Trophoblast cell (in vitro differentiated cells and primary cell): ENCODE measurements around the gene DTNBP1.

Experiments
- DNase-seq, 2 donors: peaks; one replicate each; pipeline ENCODE4 v3.0.0-alpha.2; 2016
- H2AFZ ChIP-seq: 2 replicates; pipeline ENCODE4 v1.6.1; 2013; ENCODE audit warnings: low read length, moderate library complexity, mild to moderate bottlenecking; ENCODE audit not compliant: insufficient read depth, poor library complexity
- H2AK5ac ChIP-seq: 2 replicates; pipeline ENCODE4 v1.6.1; 2013; ENCODE audit warnings: mild to moderate bottlenecking, low read length
- H2BK120ac ChIP-seq: 2 replicates; pipeline ENCODE4 v1.6.1; 2013; ENCODE audit warnings: low read length, mild to moderate bottlenecking, moderate library complexity; ENCODE audit not compliant: insufficient read depth, poor library complexity
- H2BK12ac ChIP-seq: 2 replicates; pipeline ENCODE4 v1.6.1; 2013; ENCODE audit warnings: mild to moderate bottlenecking, low read length, moderate library complexity
- H2BK5ac ChIP-seq: 2 replicates; pipeline ENCODE4 v1.6.1; 2013; ENCODE audit warnings: low read length, low read depth, moderate library complexity, mild to moderate bottlenecking; ENCODE audit not compliant: poor library complexity
- H3K14ac ChIP-seq: 2 replicates; pipeline ENCODE4 v1.6.1; 2013; ENCODE audit warnings: mild to moderate bottlenecking, low read length
- H3K18ac ChIP-seq: 2 replicates; pipeline ENCODE4 v1.6.1; 2013; ENCODE audit warnings: mild to moderate bottlenecking, low read length
- H3K23ac ChIP-seq: 2 replicates; pipeline ENCODE4 v1.6.1; 2013; ENCODE audit warnings: low read length
- H3K27ac ChIP-seq: 2 replicates; pipeline ENCODE4 v1.5.1; 2013; ENCODE audit warnings: low read depth, mild to moderate bottlenecking, inconsistent platforms, low read length, moderate library complexity
- H3K27me3 ChIP-seq: 2 replicates; pipeline ENCODE4 v1.6.1; 2013; ENCODE audit warnings: inconsistent platforms, mild to moderate bottlenecking, low read length, moderate library complexity; ENCODE audit not compliant: insufficient read depth
- H3K36me3 ChIP-seq, 2 experiments: 1 replicate in 1 of 2; 2 replicates in 1 of 2; pipeline ENCODE4 v1.6.1; 2013; ENCODE audit warnings: low read length in 2 of 2, mild to moderate bottlenecking in 2 of 2, moderate library complexity in 1 of 2; ENCODE audit not compliant: insufficient read depth in 2 of 2, control insufficient read depth in 1 of 2
- H3K4ac ChIP-seq: 2 replicates; pipeline ENCODE4 v1.6.1; 2013; ENCODE audit warnings: low read depth, mild to moderate bottlenecking, low read length, moderate library complexity
- H3K4me1 ChIP-seq, 2 experiments: 1 replicate in 1 of 2; 2 replicates in 1 of 2; pipeline ENCODE4 v1.6.1; 2013; ENCODE audit warnings: low read length in 2 of 2, mild to moderate bottlenecking in 2 of 2, moderate library complexity in 1 of 2; ENCODE audit not compliant: insufficient read depth in 2 of 2, control insufficient read depth in 1 of 2
- H3K4me2 ChIP-seq: 2 replicates; pipeline ENCODE4 v1.6.1; 2013; ENCODE audit warnings: inconsistent platforms, mild to moderate bottlenecking, low read length, moderate library complexity
- H3K4me3 ChIP-seq: 2 replicates; pipeline ENCODE4 v1.5.1; 2013; ENCODE audit warnings: mild to moderate bottlenecking, low read depth, low read length, inconsistent platforms
- H3K79me1 ChIP-seq: one replicate; pipeline ENCODE4 v1.6.1; 2013; ENCODE audit warnings: low read length
- H3K79me2 ChIP-seq: 2 replicates; pipeline ENCODE4 v1.6.1; 2013; ENCODE audit warnings: low read length, mild to moderate bottlenecking; ENCODE audit not compliant: control insufficient read depth, insufficient read depth, poor library complexity
- H3K9ac ChIP-seq: 2 replicates; pipeline ENCODE4 v1.6.1; 2013; ENCODE audit warnings: mild to moderate bottlenecking, low read length
- H3K9me3 ChIP-seq: 2 replicates; pipeline ENCODE4 v1.6.1; 2013; ENCODE audit warnings: low read depth, mild to moderate bottlenecking, control low read depth, inconsistent platforms, low read length; ENCODE audit not compliant: insufficient read depth
- H4K12ac ChIP-seq: 2 replicates; pipeline ENCODE4 v1.6.1; 2013; ENCODE audit warnings: low read depth, mild to moderate bottlenecking, low read length, moderate library complexity
- H4K8ac ChIP-seq: 2 replicates; pipeline ENCODE4 v1.6.1; 2013; ENCODE audit warnings: low read depth, mild to moderate bottlenecking, low read length, moderate library complexity
- H4K91ac ChIP-seq: one replicate; pipeline ENCODE4 v1.6.1; 2013; ENCODE audit warnings: low read depth, mild to moderate bottlenecking, low read length, moderate library complexity
- WGBS: extraction: QIAGEN DNeasy Blood & Tissue Kit; methylation state at CpG from one replicate; pipeline ENCODE4 v1.1.7; 2013; ENCODE audit warnings: missing lambda C conversion rate; ENCODE audit not compliant: insufficient read length, insufficient coverage; ENCODE audit errors: extremely low coverage; 5-methylcytosine and 5-hydroxymethylcytosine counted together

The DTNBP1 gene

DNA sequence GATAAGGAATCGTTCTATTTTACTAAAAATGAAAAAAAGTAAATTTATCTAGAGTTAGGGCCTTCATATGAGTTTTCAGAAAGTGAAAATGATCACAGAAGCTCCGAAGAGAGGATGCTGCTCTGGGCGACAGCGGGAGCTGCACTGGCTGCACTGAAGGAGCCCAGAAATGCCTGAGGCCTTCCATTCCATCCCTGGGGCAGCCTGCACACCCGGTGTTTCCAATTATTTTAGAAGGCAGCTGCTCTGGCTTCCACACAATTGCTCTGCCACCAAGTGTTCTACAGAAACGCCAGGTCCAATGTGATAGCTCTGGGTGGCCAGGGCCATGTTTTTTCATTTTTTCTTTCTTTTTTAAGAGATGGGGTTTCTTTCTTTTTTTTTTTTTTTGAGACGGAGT is 3.6 kb downstream of the DTNBP1 start:
- no peak overlapping the region for H3K18ac ChIP-seq
- no peak overlapping the region for H3K4ac ChIP-seq
- no peak overlapping the region for H3K9ac ChIP-seq
- H3K79me1 ChIP-seq, result peaks cover 8% of the 10 kb centered on the region
- no peak overlapping the region for H4K8ac ChIP-seq
- H4K91ac ChIP-seq, result no peak overlapping the region
- peak; percentile 49 to 59 for DNase-seq
- H3K27me3 ChIP-seq, result no peaks in the 10 kb centered on the region
- H4K12ac ChIP-seq, result no peak overlapping the region
- H3K36me3 ChIP-seq, result no peaks in the 10 kb centered on the region
- H3K27ac ChIP-seq, result no peak overlapping the region
- no peak overlapping the region for H2AK5ac ChIP-seq
- no peak overlapping the region for H2AFZ ChIP-seq
- no peak overlapping the region for H3K4me2 ChIP-seq
- H3K9me3 ChIP-seq, result no peaks in the 10 kb centered on the region
- H3K14ac ChIP-seq, result no peak overlapping the region
- H3K4me1 ChIP-seq, result peaks cover 2 to 6% of the 10 kb centered on the region in 2 experiments
- no peak overlapping the region for H2BK5ac ChIP-seq
- H3K23ac ChIP-seq, result no peak overlapping the region
- H3K4me3 ChIP-seq, result no peak overlapping the region
- peaks cover 4% of the 10 kb centered on the region for H3K79me2 ChIP-seq
- WGBS, result no CpG with 5 or more reads among the region's 7 CpGs
- H2BK12ac ChIP-seq, result no peak overlapping the region
- no peak overlapping the region for H2BK120ac ChIP-seq

DNA sequence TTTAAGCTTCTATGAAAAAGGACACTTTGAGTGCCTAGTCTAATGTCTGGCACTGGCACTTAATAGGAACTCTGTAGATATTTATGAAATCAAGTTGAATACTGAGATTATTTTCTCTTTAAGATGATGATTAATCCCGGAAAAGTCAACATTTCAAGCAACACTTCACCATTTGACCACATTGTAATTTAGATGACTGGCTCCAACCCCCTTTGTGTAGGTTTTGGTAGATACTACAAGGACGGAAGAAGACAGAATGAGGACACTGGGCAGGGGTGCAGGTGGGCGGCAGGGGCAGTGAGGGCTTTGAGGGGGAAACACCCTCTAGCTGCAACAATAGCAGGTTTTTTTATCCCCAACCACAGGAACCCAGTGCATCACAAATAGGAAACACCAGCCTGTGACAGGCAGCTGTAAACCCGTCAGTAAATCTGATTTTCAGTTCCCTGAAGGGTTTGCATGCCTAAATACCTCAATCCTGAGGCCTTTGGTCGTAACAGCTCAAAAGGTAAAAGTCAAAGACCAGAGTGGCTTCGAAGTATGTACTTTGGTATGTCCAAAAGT is 4.6 kb downstream of the DTNBP1 start:
- Histone ChIP-seq H2AK5ac (no peak overlapping the region), H3K4me2 (no peak overlapping the region), H2BK5ac (no peak overlapping the region), H3K4me1 (peaks cover 2 to 5% of the 10 kb centered on the region in 2 experiments), H3K4me3 (no peak overlapping the region), H3K9ac (no peak overlapping the region), H3K23ac (no peak overlapping the region), H2BK12ac (no peak overlapping the region), H4K12ac (no peak overlapping the region), H3K4ac (no peak overlapping the region), H3K9me3 (no peaks in the 10 kb centered on the region), H2BK120ac (no peak overlapping the region), H3K27ac (no peak overlapping the region), H3K27me3 (no peaks in the 10 kb centered on the region), H3K79me1 (peaks cover 8% of the 10 kb centered on the region), H3K79me2 (peaks cover 4% of the 10 kb centered on the region), H3K14ac (no peak overlapping the region), H2AFZ (no peak overlapping the region), H4K8ac (no peak overlapping the region), H4K91ac (no peak overlapping the region), H3K18ac (no peak overlapping the region), H3K36me3 (no peaks in the 10 kb centered on the region)
- WGBS, result no CpG with 5 or more reads among the region's 6 CpGs
- DNase-seq, result peak; percentile 3 to 9

DNA sequence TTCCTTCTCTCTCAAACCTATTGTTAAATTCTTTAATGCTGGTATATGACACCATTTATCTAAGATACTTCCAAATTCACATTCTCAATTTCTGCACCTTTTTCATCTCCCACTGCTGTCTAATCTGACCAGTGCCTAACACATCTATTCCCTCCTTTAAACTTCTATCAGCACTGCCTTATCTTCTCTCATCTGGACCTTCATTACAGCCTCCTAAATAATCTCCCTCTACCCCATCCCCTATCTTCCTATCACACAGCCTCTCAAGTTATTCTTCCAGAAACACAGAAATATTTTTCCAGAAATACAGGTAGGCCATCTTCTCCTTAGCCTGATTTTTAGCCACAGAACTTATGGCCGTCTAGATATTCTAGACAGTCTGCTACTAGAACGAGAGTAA is 5.5 kb downstream of the DTNBP1 start:
- no peak overlapping the region for H3K4me3 ChIP-seq
- H3K18ac ChIP-seq, result no peak overlapping the region
- no peak overlapping the region for H2AFZ ChIP-seq
- H3K4me1 ChIP-seq, result peaks cover 2 to 4% of the 10 kb centered on the region in 2 experiments
- H2BK5ac ChIP-seq, result no peak overlapping the region
- no peak overlapping the region for H2BK120ac ChIP-seq
- no peak overlapping the region for H3K23ac ChIP-seq
- H2BK12ac ChIP-seq, result no peak overlapping the region
- peaks cover 1% of the 10 kb centered on the region for H3K79me2 ChIP-seq
- no peak overlapping the region for H4K91ac ChIP-seq
- H3K27me3 ChIP-seq, result no peaks in the 10 kb centered on the region
- H3K79me1 ChIP-seq, result peaks cover 2% of the 10 kb centered on the region
- no peaks in the 10 kb centered on the region for H3K9me3 ChIP-seq
- H3K14ac ChIP-seq, result no peak overlapping the region
- no peak overlapping the region for H3K4me2 ChIP-seq
- no peak overlapping the region for H3K27ac ChIP-seq
- WGBS, result no CpG with 5 or more reads among the region's 2 CpGs
- H4K12ac ChIP-seq, result no peak overlapping the region
- no peak overlapping the region for H4K8ac ChIP-seq
- DNase-seq, result no peak
- no peak overlapping the region for H3K9ac ChIP-seq
- no peak overlapping the region for H2AK5ac ChIP-seq
- H3K36me3 ChIP-seq, result no peaks in the 10 kb centered on the region
- H3K4ac ChIP-seq, result no peak overlapping the region

DNA sequence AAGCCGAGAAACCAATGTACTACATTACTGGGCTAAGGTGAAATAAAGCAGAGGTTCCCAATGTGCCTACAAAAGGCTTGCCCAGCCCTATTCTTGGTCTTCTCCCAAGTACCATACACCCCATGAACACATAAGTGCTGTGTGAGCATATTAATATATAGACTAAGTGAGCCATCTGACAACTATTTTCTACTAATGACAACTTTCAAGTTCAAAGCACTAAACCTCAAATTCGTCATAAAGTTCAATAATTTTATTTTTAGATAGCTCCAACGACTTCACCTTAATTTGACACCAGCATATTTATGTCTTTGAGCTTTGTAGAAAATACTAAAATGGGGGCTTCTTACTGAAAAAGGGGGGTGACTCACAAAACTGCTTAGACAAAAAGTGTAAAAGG is 6.7 kb downstream of the DTNBP1 start:
- Histone ChIP-seq H3K4ac (no peak overlapping the region), H3K23ac (no peak overlapping the region), H2AK5ac (no peak overlapping the region), H3K9me3 (no peaks in the 10 kb centered on the region), H4K12ac (no peak overlapping the region), H3K4me1 (peaks cover 0 to 2% of the 10 kb centered on the region in 2 experiments), H3K4me3 (no peak overlapping the region), H2BK120ac (no peak overlapping the region), H2BK5ac (no peak overlapping the region), H3K36me3 (no peaks in the 10 kb centered on the region), H4K8ac (no peak overlapping the region), H2AFZ (no peak overlapping the region), H3K9ac (no peak overlapping the region), H2BK12ac (no peak overlapping the region), H3K4me2 (no peak overlapping the region), H3K79me1 (no peaks in the 10 kb centered on the region), H4K91ac (no peak overlapping the region), H3K27ac (no peak overlapping the region), H3K27me3 (no peaks in the 10 kb centered on the region), H3K18ac (no peak overlapping the region), H3K79me2 (no peaks in the 10 kb centered on the region), H3K14ac (no peak overlapping the region)
- DNase-seq, result no peak
- WGBS, result no CpG with 5 or more reads among the region's 3 CpGs
